Measurements from ENCODE around the gene USP3. TPM values are rescaled to one million over a fixed set of nuclear protein-coding genes. Genes with fewer than 3 reads are reported as not detected.

The USP3 gene
- total and polyA plus RNA-seq, 10 of the 15 experiments (the other 5 are each of a cell fraction or from before 2014, with no cell fraction given) = 23.8 to 64.5 (median 50.3) TPM

- TF ChIP-seq CHD1 (IDR thresholded peaks at IDR 0.05; ENCODE audit: low read depth, low read length) (no peak), E2F4 (IDR thresholded peaks at IDR 0.05; ENCODE audit: low read depth, low read length) (no peak), SREBF2 (IDR thresholded peaks at IDR 0.05; ENCODE audit: low read length) (no peak), NKRF (conservative IDR thresholded peaks at IDR 0.05) (no peak), FOXM1 (IDR thresholded peaks at IDR 0.05; ENCODE audit: low read depth, low read length) (no peak), ESRRA (IDR thresholded peaks at IDR 0.05; ENCODE audit: low read length) (no peak)
Observed at GRCh38 chr15:63524316-63525015, 20.1 kb downstream of the USP3 start (continued).

GRCh38 chr15:63526401-63526800, 22.0 kb downstream of the USP3 start:
- in situ Hi-C loops (cut with MboI) = no loop called here
- RAD21 ChIA-PET (ENCODE audit: unreplicated experiment) = no interaction called here
- CTCF ChIA-PET = interaction anchor here (1.4 to 1.8 kb wide), 2 partner anchors 15 to 59 kb away, joined by 4 to 7 read pairs; no protein-coding TSS in a partner anchor
- H2AFZ ChIP-seq (ENCODE audit: control insufficient read depth, low read depth, low read length) = no peak overlapping the region
- SMC1A ChIA-PET (ENCODE audit: uncharacterized antibody, unreplicated experiment) = interaction anchor here (0.5 to 4.9 kb wide), 3 partner anchors 12 to 34 kb away, joined by 3 to 20 read pairs (median 7); no protein-coding TSS in a partner anchor
- no peak for ATAC-seq
- no peak for FAIRE-seq
- no peak overlapping the region for H3K4me2 ChIP-seq (ENCODE audit: control insufficient read depth, insufficient read depth)
- no peaks in the 10 kb centered on the region for H3K27me3 ChIP-seq (replicated peaks in 1 of 2; ENCODE audit: control insufficient read depth in 2 of 2, insufficient read depth in 2 of 2, low read length in 1 of 2)
- H3K4me3 ChIP-seq = 0 out of 2 replicates have a peak overlapping the region, but pooled peaks have one; percentile 5
- intact Hi-C loops (cut with micrococcal nuclease; ENCODE audit: unreplicated experiment) = no loop called here
- TF ChIP-seq ZNF217 (IDR thresholded peaks at IDR 0.05) = no peak
- TF ChIP-seq RCOR1 (conservative IDR thresholded peaks at IDR 0.05; ENCODE audit: low read depth, low read length) = no peak
- TF ChIP-seq BACH1 (IDR thresholded peaks at IDR 0.05; ENCODE audit: borderline replicate concordance) = no peak
- TF ChIP-seq CEBPB (IDR thresholded peaks at IDR 0.05; ENCODE audit: borderline replicate concordance in 1 of 2, low read depth in 2 of 2, low read length in 2 of 2) = no peak
- TF ChIP-seq POLR2A (IDR thresholded peaks at IDR 0.05; ENCODE audit: low read depth, low read length) = no peak
- TF ChIP-seq JUND (IDR thresholded peaks at IDR 0.05; ENCODE audit: low read depth, low read length) = no peak
- no peak for TF ChIP-seq RAD21 (IDR thresholded peaks at IDR 0.05; ENCODE audit: insufficient read depth, low read depth, low read length)
- H4K20me1 ChIP-seq (ENCODE audit: control insufficient read depth, insufficient read depth) = no peaks in the 10 kb centered on the region; the same call in 1 of the 2 replicates
- peaks cover 0 to 4% of the 10 kb centered on the region in 2 experiments; a peak in 2 of 4 replicates for H3K36me3 ChIP-seq (ENCODE audit: control insufficient read depth in 2 of 2, insufficient read depth in 2 of 2, low read length in 1 of 2)
- BruUV-seq (replicated peaks) = no TSS peak
- POLR2A ChIA-PET = interaction anchor here (1.9 kb wide), 1 partner anchor 10 kb away, joined by 7 read pairs; no protein-coding TSS in a partner anchor
- DNase-seq (ENCODE audit: low read depth, low spot score) = no peak
- peaks cover 25% of the 10 kb centered on the region for H3K4me1 ChIP-seq (ENCODE audit: control insufficient read depth, insufficient read depth, low read length)
- H3K27ac ChIP-seq (ENCODE audit: control insufficient read depth, insufficient read depth) = no peak overlapping the region
- WGBS (ENCODE audit: insufficient coverage, insufficient replicate concordance, low lambda C conversion rate, missing lambda C conversion rate) = 77% methylated on average over 1 of the region's 1 CpG
- H3K79me2 ChIP-seq (ENCODE audit: control insufficient read depth, insufficient read depth, low read length) = peaks cover 100% of the 10 kb centered on the region
- no peaks in the 10 kb centered on the region; the same call in 2 of the 3 replicates for H3K9me3 ChIP-seq (replicated peaks; ENCODE audit: control insufficient read depth, insufficient read depth, low read length)
- no peak overlapping the region for H3K9ac ChIP-seq (ENCODE audit: control insufficient read depth, insufficient read depth, low read length)
